Brain microvascular endothelial cell (primary cell): ENCODE measurements around the gene RNF223.

Experiments
- DNase-seq: peaks from one replicate; pipeline ENCODE4 v3.0.0-alpha.2; 2020
- H3K27ac ChIP-seq: fragments of 250-450 bp; sonication (Bioruptor Pico); 2 replicates; pipeline ENCODE4 v1.5.1; 2020; ENCODE audit warnings: mild to moderate bottlenecking, moderate library complexity
- H3K27me3 ChIP-seq: fragments of 250-450 bp; sonication (Bioruptor Pico); replicated peaks from 2 replicates; pipeline ENCODE4 v1.5.1; 2020; ENCODE audit warnings: mild to moderate bottlenecking
- H3K36me3 ChIP-seq: fragments of 250-450 bp; sonication (Bioruptor Pico); replicated peaks from 2 replicates; pipeline ENCODE4 v1.5.1; 2020; ENCODE audit warnings: mild to moderate bottlenecking
- H3K4me3 ChIP-seq: 2 replicates; pipeline ENCODE4 v1.5.1; 2011; ENCODE audit warnings: low read depth, mild to moderate bottlenecking, control low read depth, low read length, moderate library complexity
- in situ Hi-C: cut with HindIII; loops from 2 replicates; pipeline ENCODE4 v1.10.0; 2017; ENCODE audit warnings: low sequenced_read_pairs, low pct_ligation_motif_present
- TF ChIP-seq, protein P1 (sequence below): IDR thresholded peaks from 2 replicates; pipeline ENCODE4 v1.5.1; 2011; ENCODE audit warnings: low read depth, mild to moderate bottlenecking, moderate library complexity, low read length, control low read depth, inconsistent platforms; ENCODE audit errors: missing control alignments

Gene RNF223

DNA sequence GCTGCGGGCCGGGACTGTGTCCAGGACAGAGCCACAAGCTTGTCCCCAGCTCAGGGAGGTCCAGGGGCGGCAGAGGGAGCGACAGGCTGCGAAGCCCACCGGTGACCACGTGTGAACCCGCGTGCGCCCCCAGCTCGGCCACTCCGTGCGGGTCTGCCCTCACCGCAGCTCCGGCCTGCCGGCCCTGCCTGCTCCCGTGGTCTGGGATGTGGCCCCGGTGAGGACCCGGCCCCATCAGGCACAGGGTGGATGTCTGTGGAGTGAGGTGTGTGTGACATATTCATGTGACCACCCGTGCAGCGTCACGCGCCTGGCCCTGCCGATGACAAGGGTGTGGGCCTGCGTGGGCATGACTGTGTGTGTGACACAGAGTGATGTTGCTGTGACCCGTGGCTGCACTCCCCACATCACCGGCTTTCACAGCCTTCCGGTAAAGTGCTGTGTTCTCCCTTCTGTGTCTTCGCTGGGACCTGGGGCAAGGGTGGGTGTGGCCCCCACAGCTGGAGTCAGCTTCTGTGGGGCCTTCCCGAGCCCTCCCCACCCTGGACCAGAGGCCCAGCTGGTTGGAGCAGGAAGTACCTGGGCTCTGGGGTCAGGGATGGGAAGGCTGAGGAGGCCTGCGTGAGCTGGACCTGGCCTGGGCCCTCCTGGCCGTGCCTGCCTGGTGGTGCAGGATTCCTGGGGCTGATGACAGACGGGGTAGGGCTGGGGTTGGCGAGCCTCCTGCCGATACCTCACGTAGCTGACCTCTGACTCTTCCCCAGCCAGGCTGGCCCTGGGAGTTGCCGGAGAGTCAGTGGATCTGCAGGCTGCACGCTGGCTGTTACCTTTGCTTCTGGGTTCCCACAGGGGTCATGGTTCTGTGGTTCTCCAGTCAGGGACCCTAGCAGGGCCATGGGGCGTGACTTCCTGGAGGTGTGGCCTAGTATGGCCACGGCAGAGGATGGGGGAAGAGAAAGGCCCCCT, 4.1 kb downstream of the RNF223 start:
- H3K36me3 ChIP-seq, result no peaks in the 10 kb centered on the region
- DNase-seq, result no peak
- in situ Hi-C loops, result no loop called here
- no peak overlapping the region for H3K4me3 ChIP-seq
- H3K27me3 ChIP-seq, result peaks cover 5% of the 10 kb centered on the region
- TF ChIP-seq, protein P1, sequence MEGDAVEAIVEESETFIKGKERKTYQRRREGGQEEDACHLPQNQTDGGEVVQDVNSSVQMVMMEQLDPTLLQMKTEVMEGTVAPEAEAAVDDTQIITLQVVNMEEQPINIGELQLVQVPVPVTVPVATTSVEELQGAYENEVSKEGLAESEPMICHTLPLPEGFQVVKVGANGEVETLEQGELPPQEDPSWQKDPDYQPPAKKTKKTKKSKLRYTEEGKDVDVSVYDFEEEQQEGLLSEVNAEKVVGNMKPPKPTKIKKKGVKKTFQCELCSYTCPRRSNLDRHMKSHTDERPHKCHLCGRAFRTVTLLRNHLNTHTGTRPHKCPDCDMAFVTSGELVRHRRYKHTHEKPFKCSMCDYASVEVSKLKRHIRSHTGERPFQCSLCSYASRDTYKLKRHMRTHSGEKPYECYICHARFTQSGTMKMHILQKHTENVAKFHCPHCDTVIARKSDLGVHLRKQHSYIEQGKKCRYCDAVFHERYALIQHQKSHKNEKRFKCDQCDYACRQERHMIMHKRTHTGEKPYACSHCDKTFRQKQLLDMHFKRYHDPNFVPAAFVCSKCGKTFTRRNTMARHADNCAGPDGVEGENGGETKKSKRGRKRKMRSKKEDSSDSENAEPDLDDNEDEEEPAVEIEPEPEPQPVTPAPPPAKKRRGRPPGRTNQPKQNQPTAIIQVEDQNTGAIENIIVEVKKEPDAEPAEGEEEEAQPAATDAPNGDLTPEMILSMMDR, result no peak
- H3K27ac ChIP-seq, result no peak overlapping the region

- Histone ChIP-seq H3K27ac (no peak overlapping the region), H3K4me3 (peak overlapping the region; percentile 67), H3K36me3 (no peaks in the 10 kb centered on the region), H3K27me3 (no peaks in the 10 kb centered on the region)
- DNase-seq, result peak; percentile 22
- in situ Hi-C loops, result no loop called here
- TF ChIP-seq, protein P1, result no peak
Observed at GRCh38 chr1:1069056-1069710, 4.9 kb downstream of the RNF223 start.

DNA sequence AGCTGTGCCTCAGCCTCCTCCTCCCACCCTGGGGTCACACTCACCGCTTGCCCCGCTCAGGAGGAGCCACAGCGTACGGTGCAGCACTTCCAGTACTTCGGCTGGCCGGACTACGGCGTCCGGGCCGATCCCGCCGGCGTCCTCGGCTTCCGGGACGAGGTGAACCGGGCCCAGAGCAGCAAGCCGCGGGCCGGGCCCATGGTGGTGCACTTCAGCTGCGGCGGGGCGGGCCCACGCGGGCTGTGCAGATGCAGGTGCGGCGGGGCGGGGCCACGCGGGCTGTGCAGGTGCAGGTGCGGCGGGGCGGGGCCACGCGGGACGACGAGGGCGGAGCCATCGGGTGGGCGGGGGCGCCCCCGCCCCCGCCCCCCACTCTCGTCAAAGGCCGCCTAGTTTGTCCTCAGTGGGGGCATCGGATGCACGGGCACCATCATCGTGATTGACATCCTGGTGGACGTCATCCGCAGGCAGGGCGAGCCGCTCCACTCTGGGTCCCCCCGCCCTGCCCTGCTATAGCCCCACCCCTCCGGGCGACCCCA, 5.5 kb downstream of the RNF223 start:
- in situ Hi-C loops, result no loop called here
- no peaks in the 10 kb centered on the region for H3K36me3 ChIP-seq
- TF ChIP-seq, protein P1, result no peak
- no peak for DNase-seq
- H3K27ac ChIP-seq, result no peak overlapping the region
- H3K4me3 ChIP-seq, result peak overlapping the region; percentile 9
- no peaks in the 10 kb centered on the region for H3K27me3 ChIP-seq

DNA sequence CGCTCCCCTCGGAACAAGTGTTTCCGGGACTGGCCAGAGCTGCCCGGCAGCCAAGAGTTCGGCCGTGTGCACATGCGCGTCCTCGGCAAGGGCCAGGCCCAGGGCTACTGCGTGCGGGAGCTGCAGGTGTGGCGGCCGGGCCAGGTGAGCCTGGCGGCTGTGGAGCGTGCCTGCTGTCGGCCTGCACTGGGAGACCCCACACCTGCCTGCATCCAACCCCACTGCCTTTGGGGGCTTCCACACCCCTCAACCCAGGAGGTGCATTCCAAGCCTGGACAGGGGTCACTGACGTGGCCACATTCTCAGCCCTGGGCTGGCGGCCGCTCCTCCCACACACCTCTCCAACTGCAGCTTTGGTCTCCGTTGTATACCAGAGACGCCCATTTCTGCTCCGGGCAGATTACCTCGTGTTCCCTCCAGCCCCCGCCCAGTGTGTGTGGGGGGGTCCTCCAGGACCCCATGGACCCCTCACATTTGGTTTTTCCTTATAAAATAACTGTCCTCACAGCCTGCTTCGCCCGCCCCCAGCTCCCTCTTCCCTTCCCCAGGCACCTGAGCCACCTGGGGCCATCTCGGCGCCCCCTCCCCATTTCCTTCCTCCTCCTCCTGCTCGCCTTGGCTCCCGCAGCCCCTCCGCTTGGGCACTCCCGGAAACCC, 6.1 kb downstream of the RNF223 start:
- in situ Hi-C loops, result no loop called here
- Histone ChIP-seq H3K27ac (no peak overlapping the region), H3K36me3 (no peaks in the 10 kb centered on the region), H3K27me3 (no peaks in the 10 kb centered on the region), H3K4me3 (no peak overlapping the region)
- TF ChIP-seq, protein P1, result no peak
- DNase-seq, result no peak

- TF ChIP-seq, protein P1, result no peak
- in situ Hi-C loops, result no loop called here
Observed at GRCh38 chr1:1067284-1067859, 6.7 kb downstream of the RNF223 start.

More at GRCh38 chr1:1067284-1067859, 6.7 kb downstream of the RNF223 start:
- no peak for DNase-seq
- Histone ChIP-seq H3K36me3 (no peaks in the 10 kb centered on the region), H3K27me3 (no peaks in the 10 kb centered on the region), H3K27ac (no peak overlapping the region), H3K4me3 (no peak overlapping the region)
